Measurements from ENCODE around the gene P2RY2.

Gene P2RY2

GRCh38 chr11:73206801-73207200 lies 11.3 kb upstream of the P2RY2 start:
- DNase-seq: no peak

GRCh38 chr11:73209892-73210291 lies 8.2 kb upstream of the P2RY2 start:
- DNase-seq: no peak

- no peak for DNase-seq
Observed at GRCh38 chr11:73210916-73211667, 7.0 kb upstream of the P2RY2 start.

GRCh38 chr11:73213196-73214143 lies 4.6 kb upstream of the P2RY2 start:
- DNase-seq: no peak

GRCh38 chr11:73215191-73216134 lies 2.6 kb upstream of the P2RY2 start:
- no peak for DNase-seq

- no peak for DNase-seq
Observed at GRCh38 chr11:73216465-73216864, 1.6 kb upstream of the P2RY2 start.

- no peak for DNase-seq
Observed at GRCh38 chr11:73217131-73217809, 811 bp upstream of the P2RY2 start.

GRCh38 chr11:73217810-73218105 lies 323 bp upstream of the P2RY2 start:
- DNase-seq: no peak

- no peak for DNase-seq
Observed at GRCh38 chr11:73218830-73219215, 742 bp downstream of the P2RY2 start.

- DNase-seq: no peak
Observed at GRCh38 chr11:73219396-73220285, 1.6 kb downstream of the P2RY2 start.

GRCh38 chr11:73221451-73221850 lies 3.4 kb downstream of the P2RY2 start:
- DNase-seq: no peak

- no peak for DNase-seq
Observed at GRCh38 chr11:73221996-73222395, 3.9 kb downstream of the P2RY2 start.

GRCh38 chr11:73223998-73224730 lies 6.1 kb downstream of the P2RY2 start:
- DNase-seq: no peak

GRCh38 chr11:73225001-73225686 lies 7.1 kb downstream of the P2RY2 start:
- no peak for DNase-seq

GRCh38 chr11:73225851-73226250 lies 7.8 kb downstream of the P2RY2 start:
- no peak for DNase-seq

GRCh38 chr11:73226297-73227006 lies 8.4 kb downstream of the P2RY2 start:
- DNase-seq: no peak

GRCh38 chr11:73227571-73228211 lies 9.6 kb downstream of the P2RY2 start:
- no peak for DNase-seq

- no peak for DNase-seq
Observed at GRCh38 chr11:73228268-73229134, 10.4 kb downstream of the P2RY2 start.
